GM12872 (cell line): Measurements from ENCODE around the gene ARF3.

Experiments used
- CTCF ChIP-seq: IDR thresholded peaks from 3 replicates; pipeline ENCODE4 v1.5.1; 2011; ENCODE audit warnings: low read depth, mild to moderate bottlenecking, low read length, moderate library complexity; ENCODE audit not compliant: insufficient read depth

The ARF3 gene

DNA sequence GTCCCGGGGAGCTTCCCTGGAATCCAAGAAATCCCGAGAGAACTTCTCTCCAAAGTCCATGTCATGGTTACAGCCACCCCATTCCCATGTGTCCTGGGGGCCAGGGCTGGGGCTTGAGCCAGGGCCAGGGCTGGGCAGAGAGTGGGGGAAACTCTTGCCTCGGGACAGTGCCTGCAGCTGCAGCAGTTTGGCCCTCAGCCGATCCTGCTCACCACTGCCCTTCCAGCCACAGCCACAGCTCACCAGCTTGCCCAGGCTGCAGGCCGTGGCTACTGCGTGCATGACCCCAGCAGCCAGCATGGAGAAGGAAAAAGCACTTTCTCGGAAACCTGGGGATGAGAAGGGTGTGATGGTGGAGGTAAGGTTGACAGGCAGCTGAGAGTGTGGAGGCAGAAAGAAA, 10.7 kb upstream of the ARF3 start:
- no peak for TF ChIP-seq CTCF

DNA sequence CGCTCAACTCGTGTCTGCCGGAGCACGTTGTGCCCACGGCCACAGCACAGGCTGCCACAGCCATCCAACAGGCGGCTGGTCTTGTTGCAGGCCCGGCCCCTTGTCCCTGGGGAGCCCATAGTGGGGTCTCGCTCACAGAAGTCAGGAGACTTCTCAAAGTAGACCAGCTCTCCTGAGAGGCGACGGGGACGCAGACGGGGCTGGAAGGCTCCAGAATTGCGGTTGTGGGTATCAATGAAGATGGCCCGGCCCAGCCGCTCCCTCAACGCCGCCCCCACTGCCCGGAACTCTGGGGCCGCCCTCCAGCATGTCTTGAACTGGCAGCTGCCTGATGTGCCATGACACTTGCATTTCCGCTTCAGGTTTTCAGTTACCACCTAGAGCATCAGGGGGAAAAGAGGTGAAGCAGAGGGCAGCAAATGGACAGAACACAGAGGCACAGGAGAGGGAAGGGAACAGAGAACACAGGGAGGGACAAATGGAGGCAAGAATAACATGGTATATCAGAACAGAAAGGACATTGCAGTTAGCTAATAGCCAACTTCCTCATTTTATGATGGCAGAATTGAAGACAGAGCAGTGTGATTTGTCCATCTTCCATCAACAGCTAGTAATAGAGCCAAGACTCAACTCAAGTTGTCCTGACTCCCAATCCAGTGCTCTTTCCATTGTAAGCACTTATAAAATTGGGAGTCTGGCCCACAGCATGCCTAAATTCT, 9.0 kb upstream of the ARF3 start:
- no peak for TF ChIP-seq CTCF

DNA sequence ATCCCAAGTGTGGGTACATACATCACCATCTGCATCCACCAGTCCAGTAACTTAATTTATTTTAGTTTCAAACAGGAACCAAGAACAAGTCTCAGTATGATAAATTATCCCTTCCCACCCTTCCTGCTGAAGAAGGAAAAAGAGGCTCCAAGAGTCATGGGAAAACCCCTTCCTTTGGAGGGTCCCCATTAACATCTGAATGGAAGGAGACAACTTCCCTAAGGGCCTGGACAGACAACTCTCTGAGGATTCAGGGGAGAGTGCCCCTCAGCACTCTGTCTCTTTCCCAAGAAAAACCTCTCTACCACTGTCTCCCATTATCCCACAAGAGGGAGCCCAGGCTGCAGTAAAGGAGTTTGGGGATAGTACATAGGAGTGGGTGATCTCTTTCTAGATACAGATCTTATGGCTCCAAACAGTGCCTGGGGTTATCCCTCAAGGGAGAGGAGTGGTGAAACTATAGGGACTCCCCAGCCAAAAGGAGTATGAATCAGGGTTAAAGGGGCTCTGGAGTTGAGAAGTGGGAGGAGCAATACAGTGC, 8.1 kb upstream of the ARF3 start:
- no peak for TF ChIP-seq CTCF

DNA sequence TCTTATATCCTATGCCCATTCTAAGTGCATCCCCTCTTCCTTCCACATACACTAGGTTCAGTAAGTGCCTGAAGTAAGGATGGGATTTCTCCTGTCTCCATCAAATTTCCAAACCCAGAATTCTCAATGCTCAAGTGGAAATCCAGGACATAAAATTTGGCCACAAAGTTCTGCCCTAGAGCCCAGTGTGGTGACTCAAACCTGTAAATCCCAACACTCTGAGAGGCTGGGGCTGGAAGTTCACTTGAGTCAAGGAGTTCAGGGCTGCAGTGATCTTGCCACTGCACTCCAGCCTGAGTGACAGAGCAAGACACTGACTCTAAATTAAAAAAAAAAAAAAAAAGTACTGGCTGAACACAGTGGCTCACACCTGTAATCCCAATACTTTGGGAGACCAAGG, 4.5 kb upstream of the ARF3 start:
- TF ChIP-seq CTCF: no peak

DNA sequence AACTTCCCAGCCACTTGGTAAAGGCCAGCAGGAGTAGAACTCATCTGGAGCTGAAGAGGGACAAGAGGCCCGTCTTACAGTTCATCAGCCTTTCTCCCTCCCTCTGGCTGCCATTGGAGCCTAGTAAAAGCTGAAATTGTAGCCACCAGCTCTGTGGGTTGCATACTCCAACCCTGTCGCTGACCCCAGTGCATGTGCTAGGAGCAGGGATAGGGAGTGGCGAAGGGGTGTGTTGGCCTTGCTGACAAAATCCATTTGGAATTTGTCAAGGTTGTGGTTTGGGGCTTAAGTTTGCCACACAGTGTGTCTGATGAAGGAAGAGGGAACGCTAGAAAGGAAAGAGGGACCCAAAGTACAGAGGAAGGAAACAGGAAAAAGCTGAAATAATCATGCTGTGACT, 4.0 kb upstream of the ARF3 start:
- no peak for TF ChIP-seq CTCF

- TF ChIP-seq CTCF: no peak
These were observed 3.5 kb upstream of the ARF3 start for GRCh38 chr12:48960834-48961233.

DNA sequence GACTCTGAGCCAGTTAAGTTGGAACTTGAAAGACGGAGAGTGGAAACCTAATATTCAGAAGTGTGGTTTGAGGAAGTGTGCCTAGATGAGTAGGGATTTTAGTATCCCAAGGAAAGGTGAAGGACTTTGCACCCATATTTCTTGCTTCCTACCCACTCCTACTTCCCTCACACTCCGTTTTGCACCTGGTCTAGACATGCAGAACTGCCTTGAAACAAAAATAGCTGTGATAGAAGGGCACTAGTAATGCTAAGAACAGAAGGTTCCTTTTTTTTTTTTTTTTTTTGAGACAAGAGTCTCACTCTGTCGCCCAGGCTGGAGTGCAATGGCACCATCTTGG, 732 bp upstream of the ARF3 start:
- no peak for TF ChIP-seq CTCF
